Measurements from ENCODE around the gene APBA3.

The APBA3 gene

DNA sequence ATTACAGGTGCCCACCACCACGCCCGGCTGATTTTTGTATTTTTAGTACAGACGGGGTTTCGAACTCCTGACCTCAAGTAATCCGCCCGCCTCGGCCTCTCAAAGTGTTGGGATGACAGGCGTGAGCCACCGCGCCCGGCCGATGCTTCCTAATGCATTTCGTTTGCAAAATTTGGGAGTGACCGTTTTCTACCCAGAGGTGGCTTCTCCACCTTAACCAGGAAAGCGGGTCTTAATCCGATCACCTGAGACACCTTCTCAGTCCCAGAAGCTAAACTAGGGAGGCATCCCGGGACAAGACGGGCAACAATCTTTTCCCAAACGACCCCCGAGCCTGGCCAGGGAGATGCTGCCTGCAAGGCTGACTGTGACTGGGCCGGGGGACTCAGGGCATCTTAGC, 39.5 kb upstream of the APBA3 start:
- ChIA-PET POLR2A (no interaction called here), CTCF (no interaction called here)
- DNase-seq (ENCODE audit: extremely low spot score), result no peak
- no peak for TF ChIP-seq CTCF (IDR thresholded peaks at IDR 0.05; ENCODE audit: control extremely low read depth, extremely low read depth, low read depth, missing control alignments)

- no peak for TF ChIP-seq CTCF (IDR thresholded peaks at IDR 0.05; ENCODE audit: control extremely low read depth, extremely low read depth, low read depth, missing control alignments)
- ChIA-PET POLR2A (no interaction called here), CTCF (interaction anchor here (1.5 kb wide), 1 partner anchor 24 kb away, joined by 5 read pairs; no protein-coding TSS in a partner anchor)
- no peak for DNase-seq (ENCODE audit: extremely low spot score)
Observed at GRCh38 chr19:3798137-3798536, 36.6 kb upstream of the APBA3 start.

- POLR2A ChIA-PET, result no interaction called here
- TF ChIP-seq CTCF (IDR thresholded peaks at IDR 0.05; ENCODE audit: control extremely low read depth, extremely low read depth, low read depth, missing control alignments), result no peak
- CTCF ChIA-PET, result interaction anchor here (0.9 to 1.1 kb wide), 2 partner anchors 9 to 25 kb away, joined by 3 to 4 read pairs; no protein-coding TSS in a partner anchor
Observed at GRCh38 chr19:3796358-3796757, 34.9 kb upstream of the APBA3 start.

DNA sequence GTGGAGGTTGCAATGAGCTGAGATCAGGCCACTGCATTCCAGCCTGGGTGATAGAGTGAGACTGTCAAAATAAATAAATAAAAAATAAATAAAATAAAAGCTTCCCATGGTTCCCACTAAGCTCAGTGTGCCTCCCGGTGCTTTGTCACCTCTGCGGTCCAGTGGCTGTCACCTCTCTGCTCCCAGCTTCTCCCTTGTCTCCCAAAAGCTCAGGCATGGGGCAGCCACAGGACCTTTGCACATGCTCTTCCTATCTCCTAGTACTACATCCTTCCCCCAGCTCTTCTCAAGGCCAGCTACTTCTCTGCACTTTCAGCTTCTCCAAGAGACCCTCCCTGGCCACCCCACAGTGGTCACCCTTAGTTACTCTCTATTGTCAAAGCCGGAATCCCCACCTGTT, 32.3 kb upstream of the APBA3 start:
- POLR2A ChIA-PET, result interaction anchor here (0.6 kb wide), 1 partner anchor 24 kb away, joined by 3 read pairs; no protein-coding TSS in a partner anchor
- no peak for DNase-seq (ENCODE audit: extremely low spot score)
- CTCF ChIA-PET, result interaction anchor here (1.2 kb wide), 1 partner anchor 24 kb away, joined by 3 read pairs; no protein-coding TSS in a partner anchor
- TF ChIP-seq CTCF (IDR thresholded peaks at IDR 0.05; ENCODE audit: control extremely low read depth, extremely low read depth, low read depth, missing control alignments), result no peak

More at GRCh38 chr19:3796358-3796757, 34.9 kb upstream of the APBA3 start:
- DNase-seq (ENCODE audit: extremely low spot score), result no peak

GRCh38 chr19:3792114-3792513, 30.6 kb upstream of the APBA3 start:
- no peak for DNase-seq (ENCODE audit: extremely low spot score)
- ChIA-PET CTCF (interaction anchor here (0.6 kb wide), 1 partner anchor 380 kb away, joined by 3 read pairs; no protein-coding TSS in a partner anchor), POLR2A (no interaction called here)
- no peak for TF ChIP-seq CTCF (IDR thresholded peaks at IDR 0.05; ENCODE audit: control extremely low read depth, extremely low read depth, low read depth, missing control alignments)

- DNase-seq (ENCODE audit: extremely low spot score), result no peak
- ChIA-PET POLR2A (no interaction called here), CTCF (no interaction called here)
- TF ChIP-seq CTCF (IDR thresholded peaks at IDR 0.05; ENCODE audit: control extremely low read depth, extremely low read depth, low read depth, missing control alignments), result no peak
Observed at GRCh38 chr19:3790941-3791340, 29.4 kb upstream of the APBA3 start.
